HepG2 (cell line): ENCODE data around the gene WDR7.

ENCODE experiments used
- ELF4 ChIP-seq: sonication (generic); formaldehyde crosslinking; IDR thresholded peaks from 2 replicates; pipeline ENCODE4 v1.5.0; 2020; ENCODE audit warnings: missing genetic modification reagents, mild to moderate bottlenecking, moderate library complexity, borderline replicate concordance
- HOXA9 ChIP-seq: sonication (generic); formaldehyde crosslinking; IDR thresholded peaks from 2 replicates; pipeline ENCODE4 v1.8.1; 2022; ENCODE audit warnings: missing genetic modification reagents, mild to moderate bottlenecking, moderate library complexity, borderline replicate concordance
- MAZ ChIP-seq, 2 experiments: sonication (generic) in 1 of 2; formaldehyde crosslinking in 1 of 2; IDR thresholded peaks; 2 replicates each; pipeline versions ENCODE4 v1.5.0 to v1.6.1; 2012 to 2020; ENCODE audit warnings: low read depth in 2 of 2, mild to moderate bottlenecking in 2 of 2, borderline replicate concordance in 1 of 2, improper control_type of control experiment in 1 of 2, low read length in 1 of 2, missing genetic modification reagents in 1 of 2, moderate library complexity in 1 of 2
- NCOA1 ChIP-seq: sonication (generic); formaldehyde crosslinking; IDR thresholded peaks from 2 replicates; pipeline ENCODE4 v1.9.0; 2021; ENCODE audit warnings: missing genetic modification reagents
- POLR2A ChIP-seq, 2 experiments: IDR thresholded peaks; 2 replicates each; pipeline ENCODE4 v1.6.1; 2011; ENCODE audit warnings: low read depth in 2 of 2, low read length in 2 of 2, mild to moderate bottlenecking in 1 of 2, moderate library complexity in 1 of 2; ENCODE audit not compliant: insufficient read depth in 1 of 2
- ZNF788 ChIP-seq: sonication (generic); formaldehyde crosslinking; IDR thresholded peaks from 2 replicates; pipeline ENCODE4 v1.5.0; 2020; ENCODE audit warnings: mild to moderate bottlenecking, missing genetic modification reagents, borderline replicate concordance
- TF ChIP-seq, protein P1 (sequence below): sonication (generic); formaldehyde crosslinking; IDR thresholded peaks from 2 replicates; pipeline ENCODE4 v1.4.0; 2020; ENCODE audit warnings: mild to moderate bottlenecking, missing genetic modification reagents, borderline replicate concordance
- TF ChIP-seq, protein P2 (sequence below): sonication (generic); formaldehyde crosslinking; IDR thresholded peaks from 2 replicates; pipeline ENCODE4 v1.5.0; 2020; ENCODE audit warnings: mild to moderate bottlenecking, missing genetic modification reagents, moderate library complexity

DNA sequence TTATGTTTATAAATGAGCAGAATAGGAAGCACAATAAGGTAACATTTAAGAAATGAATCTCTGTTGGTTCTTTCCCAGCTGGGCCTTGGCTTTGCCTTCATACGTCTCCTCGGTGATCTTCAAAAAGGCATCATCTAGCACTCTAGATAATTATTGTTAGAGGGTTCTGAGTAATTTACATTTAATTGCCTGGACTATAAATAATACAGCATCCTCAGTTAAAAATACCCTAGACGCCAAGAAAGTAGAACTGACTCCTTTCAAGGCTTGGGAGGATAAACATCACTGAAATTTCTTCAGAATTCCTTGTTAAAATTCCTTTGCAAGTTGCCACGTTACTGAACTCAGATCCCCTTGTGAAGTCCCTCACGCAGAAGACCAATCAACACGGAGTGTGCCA lies 296.1 kb downstream of the WDR7 start:
- TF ChIP-seq, protein P1, sequence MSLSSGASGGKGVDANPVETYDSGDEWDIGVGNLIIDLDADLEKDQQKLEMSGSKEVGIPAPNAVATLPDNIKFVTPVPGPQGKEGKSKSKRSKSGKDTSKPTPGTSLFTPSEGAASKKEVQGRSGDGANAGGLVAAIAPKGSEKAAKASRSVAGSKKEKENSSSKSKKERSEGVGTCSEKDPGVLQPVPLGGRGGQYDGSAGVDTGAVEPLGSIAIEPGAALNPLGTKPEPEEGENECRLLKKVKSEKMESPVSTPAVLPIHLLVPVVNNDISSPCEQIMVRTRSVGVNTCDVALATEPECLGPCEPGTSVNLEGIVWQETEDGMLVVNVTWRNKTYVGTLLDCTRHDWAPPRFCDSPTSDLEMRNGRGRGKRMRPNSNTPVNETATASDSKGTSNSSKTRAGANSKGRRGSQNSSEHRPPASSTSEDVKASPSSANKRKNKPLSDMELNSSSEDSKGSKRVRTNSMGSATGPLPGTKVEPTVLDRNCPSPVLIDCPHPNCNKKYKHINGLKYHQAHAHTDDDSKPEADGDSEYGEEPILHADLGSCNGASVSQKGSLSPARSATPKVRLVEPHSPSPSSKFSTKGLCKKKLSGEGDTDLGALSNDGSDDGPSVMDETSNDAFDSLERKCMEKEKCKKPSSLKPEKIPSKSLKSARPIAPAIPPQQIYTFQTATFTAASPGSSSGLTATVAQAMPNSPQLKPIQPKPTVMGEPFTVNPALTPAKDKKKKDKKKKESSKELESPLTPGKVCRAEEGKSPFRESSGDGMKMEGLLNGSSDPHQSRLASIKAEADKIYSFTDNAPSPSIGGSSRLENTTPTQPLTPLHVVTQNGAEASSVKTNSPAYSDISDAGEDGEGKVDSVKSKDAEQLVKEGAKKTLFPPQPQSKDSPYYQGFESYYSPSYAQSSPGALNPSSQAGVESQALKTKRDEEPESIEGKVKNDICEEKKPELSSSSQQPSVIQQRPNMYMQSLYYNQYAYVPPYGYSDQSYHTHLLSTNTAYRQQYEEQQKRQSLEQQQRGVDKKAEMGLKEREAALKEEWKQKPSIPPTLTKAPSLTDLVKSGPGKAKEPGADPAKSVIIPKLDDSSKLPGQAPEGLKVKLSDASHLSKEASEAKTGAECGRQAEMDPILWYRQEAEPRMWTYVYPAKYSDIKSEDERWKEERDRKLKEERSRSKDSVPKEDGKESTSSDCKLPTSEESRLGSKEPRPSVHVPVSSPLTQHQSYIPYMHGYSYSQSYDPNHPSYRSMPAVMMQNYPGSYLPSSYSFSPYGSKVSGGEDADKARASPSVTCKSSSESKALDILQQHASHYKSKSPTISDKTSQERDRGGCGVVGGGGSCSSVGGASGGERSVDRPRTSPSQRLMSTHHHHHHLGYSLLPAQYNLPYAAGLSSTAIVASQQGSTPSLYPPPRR (CRISPR knock-in tag) = no peak
- TF ChIP-seq, protein P2, sequence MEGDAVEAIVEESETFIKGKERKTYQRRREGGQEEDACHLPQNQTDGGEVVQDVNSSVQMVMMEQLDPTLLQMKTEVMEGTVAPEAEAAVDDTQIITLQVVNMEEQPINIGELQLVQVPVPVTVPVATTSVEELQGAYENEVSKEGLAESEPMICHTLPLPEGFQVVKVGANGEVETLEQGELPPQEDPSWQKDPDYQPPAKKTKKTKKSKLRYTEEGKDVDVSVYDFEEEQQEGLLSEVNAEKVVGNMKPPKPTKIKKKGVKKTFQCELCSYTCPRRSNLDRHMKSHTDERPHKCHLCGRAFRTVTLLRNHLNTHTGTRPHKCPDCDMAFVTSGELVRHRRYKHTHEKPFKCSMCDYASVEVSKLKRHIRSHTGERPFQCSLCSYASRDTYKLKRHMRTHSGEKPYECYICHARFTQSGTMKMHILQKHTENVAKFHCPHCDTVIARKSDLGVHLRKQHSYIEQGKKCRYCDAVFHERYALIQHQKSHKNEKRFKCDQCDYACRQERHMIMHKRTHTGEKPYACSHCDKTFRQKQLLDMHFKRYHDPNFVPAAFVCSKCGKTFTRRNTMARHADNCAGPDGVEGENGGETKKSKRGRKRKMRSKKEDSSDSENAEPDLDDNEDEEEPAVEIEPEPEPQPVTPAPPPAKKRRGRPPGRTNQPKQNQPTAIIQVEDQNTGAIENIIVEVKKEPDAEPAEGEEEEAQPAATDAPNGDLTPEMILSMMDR (CRISPR knock-in tag) = no peak
- no peak for TF ChIP-seq ZNF788 (CRISPR knock-in tag)
- no peak for TF ChIP-seq ELF4
- TF ChIP-seq MAZ (IDR thresholded peaks at IDR 0.05; ENCODE audit: borderline replicate concordance, low read depth, low read length) = no peak
- TF ChIP-seq MAZ (CRISPR knock-in tag; IDR thresholded peaks at IDR 0.05; ENCODE audit: low read depth) = no peak
- no peak for TF ChIP-seq NCOA1 (CRISPR knock-in tag)
- no peak for TF ChIP-seq HOXA9 (CRISPR knock-in tag)
- TF ChIP-seq POLR2A (IDR thresholded peaks at IDR 0.05; ENCODE audit: insufficient read depth in 1 of 2, low read depth in 2 of 2, low read length in 2 of 2) = no peak
